Stomach smooth muscle (tissue), 2 donors: ENCODE data around the gene USP3.
"Not testable (repeated sequence)": the region's sequence is repeated elsewhere in the genome, so short reads cannot be mapped to it uniquely, and the experiment has no call there.

Experiments used
- H3K27ac ChIP-seq: one replicate; pipeline ENCODE4 v1.7.0; 2013; ENCODE audit warnings: mild to moderate bottlenecking, low read length, inconsistent platforms
- H3K27me3 ChIP-seq, 2 donors: one replicate each; pipeline ENCODE4 v1.7.0; 2013; ENCODE audit warnings: low read length in 2 of 2; ENCODE audit not compliant: insufficient read depth in 2 of 2, control insufficient read depth in 1 of 2
- H3K36me3 ChIP-seq, 2 donors: one replicate each; pipeline ENCODE4 v1.7.0; 2013; ENCODE audit warnings: low read length in 2 of 2; ENCODE audit not compliant: control insufficient read depth in 2 of 2, insufficient read depth in 2 of 2
- H3K4me1 ChIP-seq: one replicate; pipeline ENCODE4 v1.7.0; 2013; ENCODE audit warnings: low read length; ENCODE audit not compliant: control insufficient read depth, insufficient read depth
- H3K4me3 ChIP-seq, 2 donors: one replicate each; pipeline ENCODE4 v1.7.0; 2013; ENCODE audit warnings: low read length in 2 of 2
- H3K9ac ChIP-seq, 2 donors: one replicate each; pipeline ENCODE4 v1.7.0; 2013; ENCODE audit warnings: low read length in 2 of 2, mild to moderate bottlenecking in 1 of 2
- H3K9me3 ChIP-seq, 2 donors: one replicate each; pipeline ENCODE4 v1.7.0; 2013; ENCODE audit warnings: low read length in 2 of 2; ENCODE audit not compliant: control insufficient read depth in 2 of 2
- donor health status: healthy.
- donor health status: Pancreatic carcinoma.

The USP3 gene

GRCh38 chr15:63478243-63478642 is 26.1 kb upstream of the USP3 start:
- no peak overlapping the region for H3K27ac ChIP-seq
- no peaks in the 10 kb centered on the region for H3K36me3 ChIP-seq
- no peaks in the 10 kb centered on the region for H3K27me3 ChIP-seq
- no peak overlapping the region for H3K4me3 ChIP-seq
- peaks cover 34% of the 10 kb centered on the region for H3K4me1 ChIP-seq
- H3K9me3 ChIP-seq = no peaks in the 10 kb centered on the region
- H3K9ac ChIP-seq = no peak overlapping the region

- Histone ChIP-seq H3K27ac (no peak overlapping the region), H3K4me3 (no peak overlapping the region)
Measured at GRCh38 chr15:63480441-63480821, 24.0 kb upstream of the USP3 start.

GRCh38 chr15:63481105-63481810 is 23.1 kb upstream of the USP3 start:
- H3K36me3 ChIP-seq = no peaks in the 10 kb centered on the region
- H3K9me3 ChIP-seq = no peaks in the 10 kb centered on the region
- peaks cover 10% of the 10 kb centered on the region for H3K4me1 ChIP-seq
- no peaks in the 10 kb centered on the region for H3K27me3 ChIP-seq
- no peak overlapping the region for H3K9ac ChIP-seq
- no peak overlapping the region for H3K4me3 ChIP-seq
- H3K27ac ChIP-seq = no peak overlapping the region

More at GRCh38 chr15:63480441-63480821, 24.0 kb upstream of the USP3 start:
- Histone ChIP-seq H3K27me3 (no peaks in the 10 kb centered on the region), H3K9ac (no peak overlapping the region), H3K36me3 (no peaks in the 10 kb centered on the region), H3K9me3 (no peaks in the 10 kb centered on the region), H3K4me1 (peaks cover 18% of the 10 kb centered on the region)

- H3K9me3 ChIP-seq = no peaks in the 10 kb centered on the region
- H3K4me3 ChIP-seq = no peak overlapping the region
- H3K9ac ChIP-seq = no peak overlapping the region
- no peak overlapping the region for H3K27ac ChIP-seq
- H3K27me3 ChIP-seq = no peaks in the 10 kb centered on the region
- H3K4me1 ChIP-seq = peaks cover 9% of the 10 kb centered on the region
- H3K36me3 ChIP-seq = no peaks in the 10 kb centered on the region
Measured at GRCh38 chr15:63482874-63483323, 21.5 kb upstream of the USP3 start.

GRCh38 chr15:63483521-63484371 is 20.6 kb upstream of the USP3 start:
- peaks cover 9% of the 10 kb centered on the region for H3K4me1 ChIP-seq
- H3K4me3 ChIP-seq = no peak overlapping the region
- no peak overlapping the region for H3K27ac ChIP-seq
- no peaks in the 10 kb centered on the region for H3K36me3 ChIP-seq
- no peak overlapping the region for H3K9ac ChIP-seq
- H3K27me3 ChIP-seq = no peaks in the 10 kb centered on the region
- H3K9me3 ChIP-seq = no peaks in the 10 kb centered on the region

- H3K9ac ChIP-seq = no peak overlapping the region
- no peak overlapping the region for H3K27ac ChIP-seq
- H3K4me1 ChIP-seq = peaks cover 5% of the 10 kb centered on the region
Measured at GRCh38 chr15:63484433-63485186, 19.8 kb upstream of the USP3 start.

GRCh38 chr15:63487076-63487757 is 17.2 kb upstream of the USP3 start:
- Histone ChIP-seq H3K9ac (peak overlapping the region in 1 of 2 donors; percentile 29), H3K27me3 (no peaks in the 10 kb centered on the region), H3K4me3 (no peak overlapping the region), H3K36me3 (no peaks in the 10 kb centered on the region), H3K27ac (no peak overlapping the region), H3K9me3 (no peaks in the 10 kb centered on the region), H3K4me1 (peaks cover 3% of the 10 kb centered on the region)

More at GRCh38 chr15:63484433-63485186, 19.8 kb upstream of the USP3 start:
- Histone ChIP-seq H3K4me3 (no peak overlapping the region), H3K27me3 (no peaks in the 10 kb centered on the region), H3K36me3 (no peaks in the 10 kb centered on the region), H3K9me3 (no peaks in the 10 kb centered on the region)

GRCh38 chr15:63487758-63488397 is 16.5 kb upstream of the USP3 start:
- H3K9ac ChIP-seq, H3K4me1 ChIP-seq, H3K4me3 ChIP-seq, H3K27ac ChIP-seq, H3K27me3 ChIP-seq, H3K9me3 ChIP-seq, H3K36me3 ChIP-seq: not testable (repeated sequence)

- H3K36me3 ChIP-seq = no peaks in the 10 kb centered on the region
- H3K9me3 ChIP-seq = no peaks in the 10 kb centered on the region
- no peak overlapping the region for H3K4me3 ChIP-seq
- no peaks in the 10 kb centered on the region for H3K27me3 ChIP-seq
- no peak overlapping the region for H3K27ac ChIP-seq
- H3K4me1 ChIP-seq = peaks cover 3% of the 10 kb centered on the region
- H3K9ac ChIP-seq = no peak overlapping the region
Measured at GRCh38 chr15:63488398-63488960, 15.9 kb upstream of the USP3 start.
